ENCODE results near the gene ERBB3.

Gene ERBB3

GRCh38 chr12:56078931-56079722 is 838 bp upstream of the ERBB3 start:
- Histone ChIP-seq H3K27ac (no peak overlapping the region), H3K4me1 (ENCODE audit: low read depth, poor library complexity, severe bottlenecking) (peaks cover 13% of the 10 kb centered on the region), H3K4me2 (peak overlapping the region; percentile 88), H4K20me1 (ENCODE audit: insufficient read depth) (no peaks in the 10 kb centered on the region), H3K4me3 (IDR thresholded peaks at IDR 0.05; ENCODE audit: insufficient read depth, low read depth, low read length) (no peak overlapping the region), H2AFZ (ENCODE audit: low read depth) (peak overlapping the region; percentile 92), H3K9ac (peak overlapping the region; percentile 24; the same call in 1 of the 2 replicates), H3K27me3 (ENCODE audit: insufficient read depth, low read depth) (peaks cover 33% of the 10 kb centered on the region; the same call in 1 of the 2 replicates), H3K36me3 (ENCODE audit: insufficient read depth) (no peaks in the 10 kb centered on the region), H3K79me2 (ENCODE audit: insufficient read depth, low read depth) (no peaks in the 10 kb centered on the region)
- TF ChIP-seq, protein P1, sequence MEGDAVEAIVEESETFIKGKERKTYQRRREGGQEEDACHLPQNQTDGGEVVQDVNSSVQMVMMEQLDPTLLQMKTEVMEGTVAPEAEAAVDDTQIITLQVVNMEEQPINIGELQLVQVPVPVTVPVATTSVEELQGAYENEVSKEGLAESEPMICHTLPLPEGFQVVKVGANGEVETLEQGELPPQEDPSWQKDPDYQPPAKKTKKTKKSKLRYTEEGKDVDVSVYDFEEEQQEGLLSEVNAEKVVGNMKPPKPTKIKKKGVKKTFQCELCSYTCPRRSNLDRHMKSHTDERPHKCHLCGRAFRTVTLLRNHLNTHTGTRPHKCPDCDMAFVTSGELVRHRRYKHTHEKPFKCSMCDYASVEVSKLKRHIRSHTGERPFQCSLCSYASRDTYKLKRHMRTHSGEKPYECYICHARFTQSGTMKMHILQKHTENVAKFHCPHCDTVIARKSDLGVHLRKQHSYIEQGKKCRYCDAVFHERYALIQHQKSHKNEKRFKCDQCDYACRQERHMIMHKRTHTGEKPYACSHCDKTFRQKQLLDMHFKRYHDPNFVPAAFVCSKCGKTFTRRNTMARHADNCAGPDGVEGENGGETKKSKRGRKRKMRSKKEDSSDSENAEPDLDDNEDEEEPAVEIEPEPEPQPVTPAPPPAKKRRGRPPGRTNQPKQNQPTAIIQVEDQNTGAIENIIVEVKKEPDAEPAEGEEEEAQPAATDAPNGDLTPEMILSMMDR (conservative IDR thresholded peaks at IDR 0.05; ENCODE audit: low read depth, low read length) = peak; percentile 91

- H3K79me2 ChIP-seq (ENCODE audit: insufficient read depth, low read depth) = no peaks in the 10 kb centered on the region
- H2AFZ ChIP-seq (ENCODE audit: low read depth) = peak overlapping the region; percentile 92
- H3K36me3 ChIP-seq (ENCODE audit: insufficient read depth) = no peaks in the 10 kb centered on the region
- no peak overlapping the region for H3K27ac ChIP-seq
- H3K4me3 ChIP-seq (IDR thresholded peaks at IDR 0.05; ENCODE audit: insufficient read depth, low read depth, low read length) = no peak overlapping the region
- TF ChIP-seq, protein P1 (conservative IDR thresholded peaks at IDR 0.05; ENCODE audit: low read depth, low read length) = peak; percentile 33
- peaks cover 13% of the 10 kb centered on the region for H3K4me1 ChIP-seq (ENCODE audit: low read depth, poor library complexity, severe bottlenecking)
- peaks cover 33% of the 10 kb centered on the region; the same call in 1 of the 2 replicates for H3K27me3 ChIP-seq (ENCODE audit: insufficient read depth, low read depth)
- no peak overlapping the region for H3K9ac ChIP-seq
- H3K4me2 ChIP-seq = peak overlapping the region; percentile 88; the same call in 1 of the 2 replicates
- H4K20me1 ChIP-seq (ENCODE audit: insufficient read depth) = no peaks in the 10 kb centered on the region
These were observed 682 bp downstream of the ERBB3 start for GRCh38 chr12:56080556-56081138.

DNA sequence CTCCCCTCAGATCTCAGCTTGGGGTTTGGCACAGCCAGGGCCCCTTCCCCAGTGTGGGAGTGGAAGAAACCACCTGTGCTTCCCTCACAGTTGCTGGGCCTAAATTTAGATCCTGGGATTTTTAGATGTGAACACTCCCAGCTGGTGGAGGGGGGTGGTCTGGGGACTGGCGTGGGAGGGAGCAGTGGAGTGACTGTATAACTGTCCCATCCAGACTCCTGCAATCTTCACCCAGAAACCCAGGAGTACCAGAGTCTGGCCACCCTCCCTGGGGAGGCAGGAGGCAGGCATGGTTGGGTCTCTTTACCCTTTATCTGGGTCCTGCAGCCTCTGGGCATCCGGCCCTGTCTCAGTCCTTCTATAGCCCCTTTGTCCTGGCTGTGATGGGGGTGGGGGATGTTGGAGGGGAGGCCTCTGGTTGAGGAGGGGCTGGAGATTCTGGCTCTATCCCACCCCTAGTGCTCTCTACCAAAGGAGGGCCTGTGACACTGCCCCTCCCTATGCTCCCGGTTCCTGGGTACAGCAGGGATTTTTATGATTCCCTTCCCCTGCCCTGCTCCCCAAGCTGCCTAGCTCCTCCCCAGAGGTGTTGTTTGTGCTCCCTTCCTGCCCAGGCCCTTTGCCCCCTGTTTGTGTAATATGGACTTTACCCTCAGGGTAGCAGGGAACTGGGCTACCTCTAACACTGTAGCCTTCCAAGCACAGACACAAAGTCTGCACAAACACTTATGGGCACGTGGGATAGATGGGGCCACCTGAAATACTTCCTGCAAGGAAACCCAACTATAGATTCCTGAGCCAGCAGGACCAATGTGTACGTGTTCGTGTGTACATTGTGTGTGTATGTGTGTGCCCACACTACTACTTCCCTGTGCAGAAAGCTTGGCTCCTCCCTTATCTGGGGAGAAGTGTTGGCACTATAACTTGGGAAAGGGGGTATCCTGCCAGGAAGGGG is 1.7 kb downstream of the ERBB3 start:
- Histone ChIP-seq H3K27me3 (ENCODE audit: insufficient read depth, low read depth) (peaks cover 33% of the 10 kb centered on the region; the same call in 1 of the 2 replicates), H3K27ac (no peak overlapping the region), H3K4me3 (IDR thresholded peaks at IDR 0.05; ENCODE audit: insufficient read depth, low read depth, low read length) (no peak overlapping the region), H3K79me2 (ENCODE audit: insufficient read depth, low read depth) (no peaks in the 10 kb centered on the region), H3K4me1 (ENCODE audit: low read depth, poor library complexity, severe bottlenecking) (peaks cover 13% of the 10 kb centered on the region), H3K9ac (no peak overlapping the region), H4K20me1 (ENCODE audit: insufficient read depth) (no peaks in the 10 kb centered on the region), H2AFZ (ENCODE audit: low read depth) (no peak overlapping the region), H3K36me3 (ENCODE audit: insufficient read depth) (no peaks in the 10 kb centered on the region), H3K4me2 (no peak overlapping the region)
- TF ChIP-seq, protein P1 (conservative IDR thresholded peaks at IDR 0.05; ENCODE audit: low read depth, low read length) = no peak

DNA sequence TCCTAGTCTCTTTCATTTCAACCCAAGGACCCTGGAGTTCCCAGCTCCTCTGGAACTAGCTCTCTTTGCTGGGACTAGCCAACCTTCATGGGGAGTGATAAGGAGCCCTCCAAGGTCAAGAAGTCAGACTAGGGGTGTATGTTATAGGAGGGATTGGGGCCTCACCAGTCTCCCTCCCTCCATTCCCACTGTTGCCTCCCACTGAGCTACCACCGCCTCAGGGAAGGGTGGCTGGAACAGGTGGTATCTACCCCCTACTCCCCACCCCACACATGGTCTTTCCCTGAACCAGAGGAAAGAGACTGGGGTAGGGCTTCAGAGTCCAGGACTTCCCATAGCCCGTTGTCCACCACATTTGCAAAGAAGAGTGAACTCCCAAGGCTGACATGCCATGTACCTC is 2.4 kb downstream of the ERBB3 start:
- TF ChIP-seq, protein P1 (conservative IDR thresholded peaks at IDR 0.05; ENCODE audit: low read depth, low read length) = no peak
- Histone ChIP-seq H3K27me3 (ENCODE audit: insufficient read depth, low read depth) (peaks cover 33% of the 10 kb centered on the region; the same call in 1 of the 2 replicates), H2AFZ (ENCODE audit: low read depth) (no peak overlapping the region), H3K27ac (no peak overlapping the region), H3K4me2 (no peak overlapping the region), H3K9ac (no peak overlapping the region), H3K79me2 (ENCODE audit: insufficient read depth, low read depth) (no peaks in the 10 kb centered on the region), H4K20me1 (ENCODE audit: insufficient read depth) (no peaks in the 10 kb centered on the region), H3K4me3 (IDR thresholded peaks at IDR 0.05; ENCODE audit: insufficient read depth, low read depth, low read length) (no peak overlapping the region), H3K36me3 (ENCODE audit: insufficient read depth) (no peaks in the 10 kb centered on the region), H3K4me1 (ENCODE audit: low read depth, poor library complexity, severe bottlenecking) (peaks cover 13% of the 10 kb centered on the region)

Measured in KMS-11 (cell line).